Neural progenitor cell (in vitro differentiated cells): Measurements from ENCODE around the gene CYB5R3. TPM values are rescaled to one million over a fixed set of nuclear protein-coding genes. Genes with fewer than 3 reads are reported as not detected.

Source experiments
- DNase-seq: peaks from one replicate; pipeline ENCODE4 v3.0.0-alpha.2; 2016; ENCODE audit warnings: low spot score
- H2AFZ ChIP-seq: fragments of 200-600 bp; sonication (generic); replicated peaks from 2 replicates; pipeline ENCODE4 v1.6.1; 2016; ENCODE audit warnings: antibody characterized with exemption
- H3F3A ChIP-seq: fragments of 200-600 bp; sonication (generic); 2 replicates; pipeline ENCODE4 v1.6.1; 2016; ENCODE audit warnings: antibody characterized with exemption, low read depth
- H3K27ac ChIP-seq: fragments of 200-600 bp; sonication (generic); 2 replicates; pipeline ENCODE4 v1.5.1; 2016; ENCODE audit warnings: mild to moderate bottlenecking
- H3K27me3 ChIP-seq: fragments of 200-600 bp; sonication (generic); 2 replicates; pipeline ENCODE4 v1.6.1; 2016; ENCODE audit warnings: mild to moderate bottlenecking, moderate library complexity
- H3K36me3 ChIP-seq: fragments of 200-600 bp; sonication (generic); 2 replicates; pipeline ENCODE4 v1.5.1; 2016
- H3K4me1 ChIP-seq: fragments of 200-600 bp; sonication (generic); 2 replicates; pipeline ENCODE4 v1.6.1; 2016; ENCODE audit warnings: mixed run types
- H3K4me2 ChIP-seq: fragments of 200-600 bp; sonication (generic); 2 replicates; pipeline ENCODE4 v1.6.1; 2016
- H3K4me3 ChIP-seq: fragments of 200-600 bp; sonication (generic); 2 replicates; pipeline ENCODE4 v1.5.1; 2016
- H3K79me2 ChIP-seq: fragments of 200-600 bp; sonication (generic); 2 replicates; pipeline ENCODE4 v1.6.1; 2016; ENCODE audit warnings: low read depth
- H3K9ac ChIP-seq: fragments of 200-600 bp; sonication (generic); 2 replicates; pipeline ENCODE4 v1.6.1; 2016
- H3K9me3 ChIP-seq: fragments of 200-600 bp; sonication (generic); 2 replicates; pipeline ENCODE4 v1.5.1; 2016; ENCODE audit warnings: low read depth
- H4K20me1 ChIP-seq: fragments of 200-600 bp; sonication (generic); 2 replicates; pipeline ENCODE4 v1.6.1; 2016; ENCODE audit warnings: low read depth
- H3K27ac Mint-ChIP-seq: 3 replicates; pipeline ENCODE4 v1.8.0; 2021; ENCODE audit warnings: mixed read lengths
- H3K27me3 Mint-ChIP-seq: 2 replicates; pipeline ENCODE4 v1.8.0; 2022; ENCODE audit warnings: low read depth, mild to moderate bottlenecking, inconsistent platforms, moderate library complexity, mixed read lengths; ENCODE audit not compliant: insufficient read depth
- H3K36me3 Mint-ChIP-seq: 3 replicates; pipeline ENCODE4 v1.8.0; 2021; ENCODE audit warnings: mixed read lengths
- H3K4me1 Mint-ChIP-seq: 3 replicates; pipeline ENCODE4 v1.8.0; 2021; ENCODE audit warnings: mixed read lengths
- H3K4me3 Mint-ChIP-seq: 3 replicates; pipeline ENCODE4 v1.8.0; 2021; ENCODE audit warnings: mild to moderate bottlenecking, moderate library complexity, mixed read lengths
- H3K9me3 Mint-ChIP-seq: 3 replicates; pipeline ENCODE4 v1.8.0; 2020; ENCODE audit warnings: mixed read lengths
- EZH2 ChIP-seq: fragments of 200-600 bp; sonication (generic); IDR thresholded peaks from 2 replicates; pipeline ENCODE4 v1.6.1; 2017; ENCODE audit warnings: antibody characterized with exemption, mild to moderate bottlenecking, moderate library complexity
- EZH2phosphoT487 ChIP-seq: fragments of 200-600 bp; sonication (generic); IDR thresholded peaks from 2 replicates; pipeline ENCODE4 v1.6.1; 2017; ENCODE audit warnings: antibody characterized with exemption
- total RNA-seq: library from RNA; depleted of rRNA; stranded (reverse); fragments of >200 nt; gene quantifications from 2 replicates; pipeline ENCODE4 v1.2.3, GENCODE V29; 2015; ENCODE audit warnings: low replicate concordance
- TF ChIP-seq, protein P1 (sequence below): fragments of 200-600 bp; sonication (generic); IDR thresholded peaks from 2 replicates; pipeline ENCODE4 v1.5.1; 2017; ENCODE audit warnings: antibody characterized with exemption, mild to moderate bottlenecking

The CYB5R3 gene
- total RNA-seq, 1 donor from 2014 or later, result 21.6 TPM

DNA sequence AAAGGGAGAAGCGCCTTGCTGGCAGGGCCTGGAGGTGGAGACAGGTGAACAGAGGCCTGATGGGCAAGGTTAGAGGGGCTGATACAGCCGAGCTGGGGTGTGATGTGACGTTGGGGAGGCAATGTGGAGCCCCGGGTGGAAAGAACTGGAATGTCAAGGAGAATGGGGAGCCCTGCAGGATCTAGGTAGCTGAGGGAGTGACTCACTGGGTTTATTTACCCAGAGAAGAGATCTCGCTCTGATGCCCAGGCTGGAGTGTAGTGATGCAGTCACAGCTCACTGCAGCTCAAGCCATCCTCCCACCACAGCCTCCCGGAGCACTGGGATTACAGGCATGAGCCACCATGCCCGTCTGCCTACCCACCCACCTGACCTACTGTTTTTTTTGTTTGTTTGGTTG is 1.9 kb upstream of the CYB5R3 start:
- peaks cover 5% of the 10 kb centered on the region for H3K4me1 ChIP-seq
- no peaks in the 10 kb centered on the region for H3K36me3 Mint-ChIP-seq
- no peak overlapping the region for H3K4me2 ChIP-seq
- peaks cover 15% of the 10 kb centered on the region for H3F3A ChIP-seq
- peaks cover 4% of the 10 kb centered on the region for H3K27me3 Mint-ChIP-seq
- no peak overlapping the region for H3K4me3 ChIP-seq
- no peak for DNase-seq
- no peak for TF ChIP-seq EZH2
- TF ChIP-seq, protein P1, sequence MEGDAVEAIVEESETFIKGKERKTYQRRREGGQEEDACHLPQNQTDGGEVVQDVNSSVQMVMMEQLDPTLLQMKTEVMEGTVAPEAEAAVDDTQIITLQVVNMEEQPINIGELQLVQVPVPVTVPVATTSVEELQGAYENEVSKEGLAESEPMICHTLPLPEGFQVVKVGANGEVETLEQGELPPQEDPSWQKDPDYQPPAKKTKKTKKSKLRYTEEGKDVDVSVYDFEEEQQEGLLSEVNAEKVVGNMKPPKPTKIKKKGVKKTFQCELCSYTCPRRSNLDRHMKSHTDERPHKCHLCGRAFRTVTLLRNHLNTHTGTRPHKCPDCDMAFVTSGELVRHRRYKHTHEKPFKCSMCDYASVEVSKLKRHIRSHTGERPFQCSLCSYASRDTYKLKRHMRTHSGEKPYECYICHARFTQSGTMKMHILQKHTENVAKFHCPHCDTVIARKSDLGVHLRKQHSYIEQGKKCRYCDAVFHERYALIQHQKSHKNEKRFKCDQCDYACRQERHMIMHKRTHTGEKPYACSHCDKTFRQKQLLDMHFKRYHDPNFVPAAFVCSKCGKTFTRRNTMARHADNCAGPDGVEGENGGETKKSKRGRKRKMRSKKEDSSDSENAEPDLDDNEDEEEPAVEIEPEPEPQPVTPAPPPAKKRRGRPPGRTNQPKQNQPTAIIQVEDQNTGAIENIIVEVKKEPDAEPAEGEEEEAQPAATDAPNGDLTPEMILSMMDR, result no peak
- TF ChIP-seq EZH2phosphoT487, result no peak
- peak overlapping the region; percentile 6 for H3K27ac Mint-ChIP-seq
- peak overlapping the region; percentile 74 for H3K4me3 Mint-ChIP-seq
- H4K20me1 ChIP-seq, result peaks cover 26% of the 10 kb centered on the region
- H2AFZ ChIP-seq, result no peak overlapping the region
- no peaks in the 10 kb centered on the region for H3K36me3 ChIP-seq
- no peak overlapping the region for H3K27ac ChIP-seq
- H3K9me3 ChIP-seq, result no peaks in the 10 kb centered on the region
- H3K9ac ChIP-seq, result no peak overlapping the region
- H3K4me1 Mint-ChIP-seq, result peaks cover 13% of the 10 kb centered on the region
- no peaks in the 10 kb centered on the region for H3K27me3 ChIP-seq
- no peaks in the 10 kb centered on the region for H3K9me3 Mint-ChIP-seq
- H3K79me2 ChIP-seq, result peaks cover 26% of the 10 kb centered on the region

DNA sequence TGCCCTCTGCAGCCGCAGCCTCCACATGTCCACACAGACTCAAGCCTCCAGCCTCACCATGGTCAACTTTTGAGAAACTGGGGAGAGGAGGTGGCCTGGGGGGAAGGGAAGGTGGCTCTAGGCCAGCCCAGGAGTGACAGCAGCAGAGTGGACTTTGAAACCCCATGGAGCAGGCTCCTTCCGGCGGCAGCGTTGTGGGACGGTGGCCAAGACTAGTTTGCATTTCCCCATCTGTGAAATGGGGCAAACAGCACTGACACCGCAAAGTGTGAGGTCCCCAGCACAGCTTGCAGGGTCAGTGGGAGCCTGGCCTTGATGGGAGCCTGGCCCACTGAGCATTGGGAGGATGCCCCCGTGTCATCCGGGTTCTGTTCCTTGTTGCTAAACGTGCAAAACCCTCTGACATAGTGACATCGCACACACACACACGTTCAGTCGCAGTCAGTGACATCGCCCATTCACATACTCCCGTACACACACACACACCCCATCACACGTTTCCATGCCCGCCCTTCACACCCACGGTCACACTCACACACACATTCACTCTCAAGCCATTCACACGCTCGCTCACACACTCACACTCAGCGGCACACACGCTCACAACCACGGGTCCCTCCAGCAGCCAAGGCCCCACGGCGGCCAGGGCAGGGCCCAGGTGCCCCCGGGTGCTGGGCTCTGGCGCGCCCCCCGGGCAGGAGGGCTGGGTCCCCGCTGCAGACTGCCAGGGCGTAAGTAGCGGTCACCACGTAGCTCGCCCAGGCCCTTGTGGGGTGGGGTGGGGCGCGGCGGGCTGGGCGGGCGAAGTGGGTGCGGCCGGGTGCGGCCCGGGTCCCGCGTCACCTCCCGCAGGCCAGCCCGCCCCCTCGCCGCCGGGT is 585 bp downstream of the CYB5R3 start:
- H3K4me3 ChIP-seq, result peak overlapping the region; percentile 98
- Mint-ChIP-seq H3K27me3 (peaks cover 2% of the 10 kb centered on the region), H3K36me3 (no peaks in the 10 kb centered on the region), H3K4me3 (peak overlapping the region; percentile 98), H3K4me1 (peaks cover 16% of the 10 kb centered on the region), H3K27ac (peak overlapping the region; percentile 86), H3K9me3 (no peaks in the 10 kb centered on the region)
- DNase-seq, result no peak
- peaks cover 3% of the 10 kb centered on the region for H3F3A ChIP-seq
- no peaks in the 10 kb centered on the region for H3K27me3 ChIP-seq
- peak overlapping the region; percentile 93 for H3K4me2 ChIP-seq
- H3K36me3 ChIP-seq, result no peaks in the 10 kb centered on the region
- H4K20me1 ChIP-seq, result peaks cover 50% of the 10 kb centered on the region
- H3K79me2 ChIP-seq, result peaks cover 48% of the 10 kb centered on the region
- peak overlapping the region; percentile 92 for H3K9ac ChIP-seq
- H3K4me1 ChIP-seq, result peaks cover 8% of the 10 kb centered on the region
- H3K9me3 ChIP-seq, result no peaks in the 10 kb centered on the region
- H3K27ac ChIP-seq, result no peak overlapping the region
- H2AFZ ChIP-seq, result peak overlapping the region; percentile 52
- TF ChIP-seq EZH2phosphoT487, result no peak
- no peak for TF ChIP-seq EZH2
- TF ChIP-seq, protein P1, result no peak

- no peak for DNase-seq
- no peaks in the 10 kb centered on the region for H3K9me3 ChIP-seq
- no peaks in the 10 kb centered on the region for H3K9me3 Mint-ChIP-seq
- H3K27ac ChIP-seq, result no peak overlapping the region
- peak overlapping the region; percentile 93 for H3K4me2 ChIP-seq
- peaks cover 3% of the 10 kb centered on the region for H3F3A ChIP-seq
- H3K27ac Mint-ChIP-seq, result peak overlapping the region; percentile 78
- no peak overlapping the region for H3K9ac ChIP-seq
- no peaks in the 10 kb centered on the region for H3K36me3 ChIP-seq
- H3K36me3 Mint-ChIP-seq, result no peaks in the 10 kb centered on the region
- peak overlapping the region; percentile 98 for H3K4me3 ChIP-seq
- H4K20me1 ChIP-seq, result peaks cover 54% of the 10 kb centered on the region
- H3K4me3 Mint-ChIP-seq, result peak overlapping the region; percentile 98
- peaks cover 2% of the 10 kb centered on the region for H3K27me3 Mint-ChIP-seq
- no peak overlapping the region for H2AFZ ChIP-seq
- TF ChIP-seq EZH2phosphoT487 (no peak), EZH2 (no peak)
- TF ChIP-seq, protein P1, result no peak
- H3K4me1 ChIP-seq, result peaks cover 14% of the 10 kb centered on the region
- H3K4me1 Mint-ChIP-seq, result peaks cover 16% of the 10 kb centered on the region
- H3K79me2 ChIP-seq, result peaks cover 54% of the 10 kb centered on the region
- no peaks in the 10 kb centered on the region for H3K27me3 ChIP-seq
Observed at GRCh38 chr22:42648017-42648367, 1.2 kb downstream of the CYB5R3 start.
